NB4 (cell line): ENCODE data around the gene RPS27.
A peak's percentile ranks its signal among the peaks of the same experiment; 100 is the strongest.

Source experiments
- CTCF ChIP-seq: IDR thresholded peaks from one replicate; pipeline ENCODE4 v1.5.1; 2012; ENCODE audit warnings: low read depth, low read length
- MAX ChIP-seq: IDR thresholded peaks from 2 replicates; pipeline ENCODE4 v1.6.1; 2011; ENCODE audit warnings: low read depth, low read length
- POLR2A ChIP-seq: IDR thresholded peaks from 2 replicates; pipeline ENCODE4 v1.6.1; 2011; ENCODE audit warnings: mild to moderate bottlenecking; ENCODE audit not compliant: insufficient read length; ENCODE audit errors: extremely low read depth

- no peak for TF ChIP-seq CTCF
- TF ChIP-seq MAX = peak; percentile 53; the same call in 1 of the 2 replicates
- TF ChIP-seq POLR2A = peak; percentile 100
Observed at GRCh38 chr1:153990468-153991150, at the start of gene RPS27.
